KMS-11 (cell line): ENCODE data around the gene CDH4.

Experiments
- H2AFZ ChIP-seq: fragments of 200-600 bp; sonication (generic); 2 replicates; pipeline ENCODE4 v1.6.1; 2016; ENCODE audit warnings: antibody characterized with exemption, mixed run types, low read depth
- H3K27ac ChIP-seq: fragments of 200-600 bp; sonication (generic); 2 replicates; pipeline ENCODE4 v1.6.1; 2016; ENCODE audit warnings: mild to moderate bottlenecking, mixed run types
- H3K27me3 ChIP-seq: fragments of 200-600 bp; sonication (generic); 2 replicates; pipeline ENCODE4 v1.6.1; 2017; ENCODE audit warnings: mild to moderate bottlenecking, low read depth, mixed run types, moderate library complexity; ENCODE audit not compliant: insufficient read depth
- H3K36me3 ChIP-seq: fragments of 200-600 bp; sonication (generic); 2 replicates; pipeline ENCODE4 v1.6.1; 2017; ENCODE audit warnings: mild to moderate bottlenecking, mixed run types; ENCODE audit not compliant: insufficient read depth
- H3K4me1 ChIP-seq: fragments of 200-600 bp; sonication (generic); 2 replicates; pipeline ENCODE4 v1.6.1; 2016; ENCODE audit warnings: mild to moderate bottlenecking, low read depth, mixed run types; ENCODE audit not compliant: poor library complexity, severe bottlenecking
- H3K4me2 ChIP-seq: fragments of 200-600 bp; sonication (generic); 2 replicates; pipeline ENCODE4 v1.7.0; 2016; ENCODE audit warnings: mild to moderate bottlenecking, mixed run types
- H3K4me3 ChIP-seq: fragments of 200-600 bp; sonication (generic); IDR thresholded peaks from 2 replicates; pipeline ENCODE4 v1.6.1; 2017; ENCODE audit warnings: low read depth, low read length, mixed read lengths; ENCODE audit not compliant: insufficient read depth
- H3K79me2 ChIP-seq: fragments of 200-600 bp; sonication (generic); 2 replicates; pipeline ENCODE4 v1.6.1; 2016; ENCODE audit warnings: low read depth, mixed run types; ENCODE audit not compliant: insufficient read depth
- H3K9ac ChIP-seq: fragments of 200-600 bp; sonication (generic); 2 replicates; pipeline ENCODE4 v1.6.1; 2016; ENCODE audit warnings: mild to moderate bottlenecking, mixed run types
- H4K20me1 ChIP-seq: fragments of 200-600 bp; sonication (generic); 2 replicates; pipeline ENCODE4 v1.6.1; 2016; ENCODE audit warnings: mild to moderate bottlenecking, mixed run types; ENCODE audit not compliant: insufficient read depth
- TF ChIP-seq, protein P1 (sequence below): fragments of 200-600 bp; sonication (generic); conservative IDR thresholded peaks from 2 replicates; pipeline ENCODE4 v1.6.1; 2017; ENCODE audit warnings: low read depth, mild to moderate bottlenecking, antibody characterized with exemption, low read length, moderate library complexity, mixed read lengths

CDH4 gene

DNA sequence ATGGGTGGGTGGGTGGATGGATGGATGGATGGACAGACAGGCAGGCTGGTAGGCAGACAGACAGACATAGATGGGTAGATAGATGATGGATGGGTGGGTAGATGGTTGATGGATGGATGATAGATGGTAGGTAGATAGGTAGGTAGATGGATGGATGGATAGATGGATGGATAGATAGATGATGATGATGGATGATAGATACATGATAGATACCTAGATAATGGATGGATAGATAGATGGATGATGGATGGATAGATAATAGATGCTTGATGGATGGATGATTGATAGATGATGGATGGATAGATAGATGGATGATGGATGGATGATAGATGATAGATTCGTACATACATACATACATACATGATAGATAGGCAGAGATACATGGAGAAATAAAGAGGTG, 368.1 kb downstream of the CDH4 start:
- no peak overlapping the region for H3K27ac ChIP-seq
- H3K79me2 ChIP-seq = no peaks in the 10 kb centered on the region
- H4K20me1 ChIP-seq = no peaks in the 10 kb centered on the region
- H3K4me1 ChIP-seq = no peaks in the 10 kb centered on the region
- TF ChIP-seq, protein P1, sequence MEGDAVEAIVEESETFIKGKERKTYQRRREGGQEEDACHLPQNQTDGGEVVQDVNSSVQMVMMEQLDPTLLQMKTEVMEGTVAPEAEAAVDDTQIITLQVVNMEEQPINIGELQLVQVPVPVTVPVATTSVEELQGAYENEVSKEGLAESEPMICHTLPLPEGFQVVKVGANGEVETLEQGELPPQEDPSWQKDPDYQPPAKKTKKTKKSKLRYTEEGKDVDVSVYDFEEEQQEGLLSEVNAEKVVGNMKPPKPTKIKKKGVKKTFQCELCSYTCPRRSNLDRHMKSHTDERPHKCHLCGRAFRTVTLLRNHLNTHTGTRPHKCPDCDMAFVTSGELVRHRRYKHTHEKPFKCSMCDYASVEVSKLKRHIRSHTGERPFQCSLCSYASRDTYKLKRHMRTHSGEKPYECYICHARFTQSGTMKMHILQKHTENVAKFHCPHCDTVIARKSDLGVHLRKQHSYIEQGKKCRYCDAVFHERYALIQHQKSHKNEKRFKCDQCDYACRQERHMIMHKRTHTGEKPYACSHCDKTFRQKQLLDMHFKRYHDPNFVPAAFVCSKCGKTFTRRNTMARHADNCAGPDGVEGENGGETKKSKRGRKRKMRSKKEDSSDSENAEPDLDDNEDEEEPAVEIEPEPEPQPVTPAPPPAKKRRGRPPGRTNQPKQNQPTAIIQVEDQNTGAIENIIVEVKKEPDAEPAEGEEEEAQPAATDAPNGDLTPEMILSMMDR = no peak
- H3K9ac ChIP-seq = no peak overlapping the region
- H2AFZ ChIP-seq = no peak overlapping the region
- H3K27me3 ChIP-seq = peaks cover 16% of the 10 kb centered on the region; the same call in 1 of the 2 replicates
- no peak overlapping the region for H3K4me3 ChIP-seq
- H3K4me2 ChIP-seq = no peak overlapping the region
- no peaks in the 10 kb centered on the region for H3K36me3 ChIP-seq

DNA sequence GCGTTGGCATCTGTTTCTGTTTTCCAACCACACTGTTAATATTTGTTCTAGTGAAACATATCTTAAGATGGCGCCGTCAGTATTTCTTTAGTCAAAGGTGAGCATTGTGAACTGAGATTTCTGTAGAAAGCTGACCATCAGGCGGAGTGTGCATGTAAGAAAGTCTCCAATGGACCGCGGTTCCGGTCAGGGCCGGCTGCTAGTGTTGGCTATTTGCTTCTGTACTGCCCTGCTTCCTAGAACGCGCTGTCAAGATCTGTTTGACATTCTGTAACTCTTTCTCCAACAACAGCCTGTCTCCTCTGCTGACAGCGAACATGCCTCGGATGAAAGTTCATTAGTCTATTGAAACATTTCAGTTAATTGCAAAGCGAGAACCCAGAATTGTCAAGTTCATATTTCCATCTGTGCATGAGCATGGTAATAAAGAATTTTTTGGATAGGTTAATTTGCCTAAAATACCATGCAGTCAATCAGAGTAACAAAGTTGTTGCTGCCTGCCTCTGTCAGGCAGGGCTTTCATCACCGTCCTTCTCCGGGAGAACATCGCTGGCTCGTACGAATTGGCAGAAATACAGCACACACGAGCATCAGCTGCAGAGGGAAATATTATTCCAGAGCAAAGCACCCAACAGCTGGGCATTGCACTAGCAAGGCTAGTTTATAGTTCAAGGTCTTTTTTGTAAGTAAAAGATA, 369.1 kb downstream of the CDH4 start:
- H3K4me1 ChIP-seq = no peaks in the 10 kb centered on the region
- H3K9ac ChIP-seq = no peak overlapping the region
- H2AFZ ChIP-seq = no peak overlapping the region
- no peak overlapping the region for H3K27ac ChIP-seq
- H4K20me1 ChIP-seq = no peaks in the 10 kb centered on the region
- peaks cover 25% of the 10 kb centered on the region for H3K27me3 ChIP-seq
- TF ChIP-seq, protein P1 = no peak
- H3K36me3 ChIP-seq = no peaks in the 10 kb centered on the region
- no peak overlapping the region for H3K4me3 ChIP-seq
- H3K4me2 ChIP-seq = no peak overlapping the region
- no peaks in the 10 kb centered on the region for H3K79me2 ChIP-seq

DNA sequence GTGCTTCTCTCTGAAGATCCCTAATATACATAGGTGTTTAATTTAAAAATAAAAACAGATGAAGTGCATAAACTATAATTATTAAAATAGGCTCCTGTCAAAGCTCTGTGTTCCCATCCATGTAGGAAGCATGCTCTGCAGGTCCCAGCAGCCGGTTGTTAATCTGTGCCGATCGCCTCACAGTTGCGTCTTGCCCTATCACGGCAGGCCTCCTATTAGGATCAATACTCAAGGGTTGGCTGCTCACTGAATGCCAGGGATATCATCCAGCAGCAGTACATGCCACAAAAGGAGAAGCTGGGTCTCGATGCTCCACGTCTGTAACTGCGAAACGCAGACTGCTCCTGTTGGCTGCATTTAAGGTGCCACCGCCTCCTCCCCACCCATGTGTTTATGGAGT, 369.8 kb downstream of the CDH4 start:
- no peak overlapping the region for H3K4me2 ChIP-seq
- H3K4me3 ChIP-seq = no peak overlapping the region
- no peak overlapping the region for H3K27ac ChIP-seq
- peaks cover 30% of the 10 kb centered on the region for H3K27me3 ChIP-seq
- H4K20me1 ChIP-seq = no peaks in the 10 kb centered on the region
- no peak overlapping the region for H2AFZ ChIP-seq
- no peaks in the 10 kb centered on the region for H3K36me3 ChIP-seq
- no peak overlapping the region for H3K9ac ChIP-seq
- no peaks in the 10 kb centered on the region for H3K79me2 ChIP-seq
- H3K4me1 ChIP-seq = no peaks in the 10 kb centered on the region
- TF ChIP-seq, protein P1 = no peak

DNA sequence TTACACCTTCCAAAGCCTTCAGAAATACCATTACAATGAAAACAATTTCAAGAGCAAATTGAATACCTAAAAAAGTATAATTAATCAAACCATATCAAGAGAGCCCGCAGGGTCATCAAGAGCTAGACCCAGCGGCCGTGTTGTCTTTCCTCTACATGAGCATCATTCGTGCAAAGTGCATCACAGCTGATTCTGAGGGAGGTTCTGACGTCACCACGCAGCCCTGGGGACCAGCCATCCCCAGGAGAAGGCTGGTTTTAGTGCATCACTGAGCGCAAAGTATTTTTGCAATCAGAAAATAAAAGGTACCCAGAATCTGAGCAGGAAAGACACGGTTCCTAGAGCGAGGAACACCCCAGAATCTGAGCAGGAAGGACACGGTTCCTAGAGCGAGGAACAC, 371.4 kb downstream of the CDH4 start:
- Histone ChIP-seq H3K4me1 (no peaks in the 10 kb centered on the region), H2AFZ (no peak overlapping the region), H4K20me1 (no peaks in the 10 kb centered on the region), H3K27me3 (peaks cover 34% of the 10 kb centered on the region), H3K9ac (no peak overlapping the region), H3K27ac (no peak overlapping the region), H3K79me2 (no peaks in the 10 kb centered on the region), H3K36me3 (no peaks in the 10 kb centered on the region), H3K4me3 (no peak overlapping the region), H3K4me2 (no peak overlapping the region)
- TF ChIP-seq, protein P1 = no peak
